Activated CD8-positive, alpha-beta T cell treated with anti-CD3 and anti-CD28 coated beads, Interleukin-2, amount 10 ng/mL, durations not matched to agents 7 days and 5 days (primary cell): ENCODE data around the gene TRIM43B. TPM values are rescaled to one million over a fixed set of nuclear protein-coding genes. Genes with fewer than 3 reads are reported as not detected.
"Not testable (repeated sequence)": the region's sequence is repeated elsewhere in the genome, so short reads cannot be mapped to it uniquely, and the experiment has no call there.

Experiments
- ATAC-seq: fragments of 150-1000 bp; cut with Tn5 transposase; one replicate; pipeline ENCODE4 v1.10.0; 2021; ENCODE audit warnings: moderate library complexity
- CTCF ChIA-PET: fragments of 350-600 bp; sonication (Branson Sonifier 250); formaldehyde crosslinking; loops from one replicate; lab custom pipeline; 2021; ENCODE audit warnings: antibody characterized with exemption; lab: Charles Lee
- POLR2A ChIA-PET: fragments of 350-600 bp; sonication (Branson Sonifier 250); formaldehyde crosslinking; loops from one replicate; lab custom pipeline; 2021; ENCODE audit warnings: antibody characterized with exemption; lab: Charles Lee
- DNase-seq: peaks from one replicate; pipeline ENCODE4 v3.0.0-alpha.2; 2020
- H3K27ac Mint-ChIP-seq: one replicate; pipeline ENCODE4 v1.8.0; 2021; ENCODE audit warnings: mild to moderate bottlenecking, mixed read lengths
- H3K27me3 Mint-ChIP-seq: one replicate; pipeline ENCODE4 v1.8.0; 2021; ENCODE audit warnings: low read depth, mixed read lengths
- H3K36me3 Mint-ChIP-seq: one replicate; pipeline ENCODE4 v1.8.0; 2021; ENCODE audit warnings: low read depth, mixed read lengths
- H3K4me1 Mint-ChIP-seq: one replicate; pipeline ENCODE4 v1.8.0; 2021; ENCODE audit warnings: low read depth, mixed read lengths
- H3K4me3 Mint-ChIP-seq: one replicate; pipeline ENCODE4 v1.8.0; 2021; ENCODE audit warnings: mild to moderate bottlenecking, mixed read lengths
- H3K9me3 Mint-ChIP-seq: one replicate; pipeline ENCODE4 v1.8.0; 2022; ENCODE audit warnings: mixed read lengths; ENCODE audit not compliant: insufficient read depth
- total RNA-seq, 2 experiments: library from RNA; stranded (reverse); gene quantifications; one replicate each; pipeline ENCODE4 v1.2.3, GENCODE V29; 2021

Gene TRIM43B
- total RNA-seq = not detected

DNA sequence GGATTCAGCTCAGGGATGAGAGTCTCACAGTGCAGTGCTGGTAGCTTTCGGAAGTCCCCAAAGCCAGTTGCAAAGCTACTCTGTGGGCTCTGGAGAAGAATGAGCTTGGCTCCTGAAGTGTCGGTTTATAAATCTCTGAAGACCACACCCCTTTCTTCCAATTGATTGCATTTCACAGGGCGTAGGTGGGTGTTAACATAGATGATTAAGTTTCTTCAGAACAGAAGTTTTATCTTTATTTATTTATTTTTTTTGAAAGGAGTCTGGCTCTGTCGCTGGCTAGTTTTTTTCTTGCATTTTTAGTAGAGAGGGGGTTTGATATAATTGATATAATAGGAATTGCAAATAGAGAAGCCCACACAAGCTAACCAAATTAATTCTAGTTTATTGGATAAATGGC lies at the start of gene TRIM43B:
TRIM43B (minus strand) TSS at position 101 of the 400 bp plus-strand sequence. CDS start 2,040 bp downstream, outside the sequence.
- H3K27ac Mint-ChIP-seq, DNase-seq, H3K4me3 Mint-ChIP-seq, H3K4me1 Mint-ChIP-seq, POLR2A ChIA-PET, ATAC-seq, H3K36me3 Mint-ChIP-seq, H3K27me3 Mint-ChIP-seq, CTCF ChIA-PET, H3K9me3 Mint-ChIP-seq: not testable (repeated sequence)

DNA sequence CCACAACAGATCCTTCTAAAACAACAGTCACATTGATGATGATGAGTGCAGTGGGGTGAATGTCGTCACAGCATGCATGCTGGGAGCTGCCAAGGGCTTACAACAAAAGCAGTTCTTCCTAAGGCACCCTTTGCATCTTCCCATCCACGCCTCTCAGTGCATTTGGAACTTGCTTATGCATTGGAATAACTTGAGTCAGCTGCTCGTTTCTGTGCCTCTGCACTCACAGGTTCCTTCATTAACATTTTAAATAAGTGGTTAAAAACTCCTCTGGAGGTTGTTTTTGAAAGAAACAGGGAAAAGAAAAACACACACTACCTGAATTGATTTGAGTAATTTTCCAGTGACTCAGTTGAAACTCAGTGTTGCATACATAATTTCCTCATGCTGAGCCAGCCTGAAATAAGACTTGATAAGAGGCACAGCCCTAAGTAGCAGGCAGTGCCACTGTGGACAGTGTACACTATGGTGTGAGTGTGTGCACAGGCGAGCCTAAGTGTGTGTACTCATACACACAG lies 46.8 kb upstream of the TRIM43B start:
- ChIA-PET CTCF (no interaction called here), POLR2A (no interaction called here)
- Mint-ChIP-seq H3K27ac (no peak overlapping the region), H3K27me3 (no peaks in the 10 kb centered on the region), H3K4me1 (peaks cover 6% of the 10 kb centered on the region), H3K4me3 (no peak overlapping the region), H3K36me3 (peaks cover 30% of the 10 kb centered on the region), H3K9me3 (peaks cover 3% of the 10 kb centered on the region)
- ATAC-seq (no peak), DNase-seq (no peak)

DNA sequence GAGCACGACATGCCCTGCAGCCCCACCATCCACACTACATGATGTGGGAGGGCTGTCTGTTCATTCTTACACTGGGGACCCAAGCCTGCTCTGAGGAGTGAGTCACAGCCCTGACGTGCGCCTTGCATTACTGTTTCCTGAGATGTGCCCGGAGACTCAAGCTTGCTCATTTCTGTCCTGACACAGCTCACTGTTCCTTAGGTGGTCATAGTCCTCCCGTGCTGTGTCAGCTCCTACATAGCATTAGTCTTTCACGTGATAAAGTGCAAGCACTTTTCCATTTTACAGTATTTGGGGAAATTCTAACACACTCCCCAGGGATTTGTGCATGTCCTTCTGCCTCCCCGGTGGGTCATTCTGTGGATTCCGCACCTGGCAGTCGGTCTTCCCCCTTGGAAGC lies 46.2 kb upstream of the TRIM43B start:
- Mint-ChIP-seq H3K9me3 (peaks cover 3% of the 10 kb centered on the region), H3K36me3 (peaks cover 32% of the 10 kb centered on the region), H3K4me3 (no peak overlapping the region), H3K4me1 (peaks cover 12% of the 10 kb centered on the region), H3K27ac (no peak overlapping the region), H3K27me3 (no peaks in the 10 kb centered on the region)
- ChIA-PET CTCF (no interaction called here), POLR2A (no interaction called here)
- no peak for ATAC-seq
- no peak for DNase-seq

DNA sequence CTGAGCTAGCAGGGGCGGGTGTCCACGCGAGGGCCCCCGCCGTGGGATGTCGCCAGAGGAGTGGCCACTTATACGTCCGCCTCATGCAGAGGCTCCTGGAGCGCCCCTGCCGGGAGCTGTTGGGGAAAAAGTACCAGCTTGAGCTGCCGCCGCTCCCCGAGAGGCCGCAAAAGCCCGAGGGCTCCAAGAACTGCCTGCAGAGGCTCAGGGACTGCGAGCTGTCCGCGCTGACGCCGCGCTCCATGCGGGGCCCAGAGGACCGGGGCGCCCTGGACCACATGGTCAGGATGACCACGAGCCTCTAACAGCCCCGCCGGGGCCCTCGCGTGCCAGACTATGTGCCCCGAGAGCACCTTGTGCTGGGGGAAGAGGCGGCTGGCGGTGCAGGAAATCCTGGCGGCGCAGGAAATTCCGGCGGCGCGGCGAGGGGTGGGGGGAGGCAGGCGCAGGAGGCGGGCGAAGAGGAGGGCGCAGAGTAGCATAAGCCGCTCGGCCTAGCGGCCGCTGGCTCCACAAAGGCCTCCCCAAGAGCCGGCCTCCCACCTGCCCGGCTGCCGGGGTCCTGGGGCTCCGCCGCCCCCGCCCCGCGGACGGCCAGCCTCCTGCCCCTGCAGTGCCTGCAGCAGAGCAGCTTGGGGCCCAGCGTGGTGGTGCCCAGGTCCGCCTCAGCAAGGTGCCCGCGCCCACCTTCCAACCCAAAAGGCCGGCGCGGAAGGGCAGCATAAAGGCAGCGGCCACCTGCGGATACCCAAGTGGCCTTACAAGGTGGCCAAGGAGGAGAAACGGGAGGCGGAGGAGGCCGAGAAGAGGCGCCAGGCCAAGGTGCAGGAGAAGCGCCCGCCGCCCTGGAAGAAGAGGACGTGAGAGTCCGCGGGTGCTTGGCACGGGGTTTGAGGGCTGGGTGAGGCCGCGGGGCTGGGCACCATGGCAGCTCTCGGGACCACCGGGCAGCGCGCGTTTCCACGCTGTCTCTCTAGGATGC lies 42.1 kb upstream of the TRIM43B start:
- H3K27ac Mint-ChIP-seq = peak overlapping the region; percentile 85
- DNase-seq (peak; percentile 68), ATAC-seq (peak; percentile 95)
- H3K4me1 Mint-ChIP-seq = peaks cover 13% of the 10 kb centered on the region
- H3K36me3 Mint-ChIP-seq = peaks cover 35% of the 10 kb centered on the region
- H3K9me3 Mint-ChIP-seq = peaks cover 6% of the 10 kb centered on the region
- peaks cover 2% of the 10 kb centered on the region for H3K27me3 Mint-ChIP-seq
- CTCF ChIA-PET = no interaction called here
- H3K4me3 Mint-ChIP-seq = peak overlapping the region; percentile 86
- POLR2A ChIA-PET = no interaction called here

DNA sequence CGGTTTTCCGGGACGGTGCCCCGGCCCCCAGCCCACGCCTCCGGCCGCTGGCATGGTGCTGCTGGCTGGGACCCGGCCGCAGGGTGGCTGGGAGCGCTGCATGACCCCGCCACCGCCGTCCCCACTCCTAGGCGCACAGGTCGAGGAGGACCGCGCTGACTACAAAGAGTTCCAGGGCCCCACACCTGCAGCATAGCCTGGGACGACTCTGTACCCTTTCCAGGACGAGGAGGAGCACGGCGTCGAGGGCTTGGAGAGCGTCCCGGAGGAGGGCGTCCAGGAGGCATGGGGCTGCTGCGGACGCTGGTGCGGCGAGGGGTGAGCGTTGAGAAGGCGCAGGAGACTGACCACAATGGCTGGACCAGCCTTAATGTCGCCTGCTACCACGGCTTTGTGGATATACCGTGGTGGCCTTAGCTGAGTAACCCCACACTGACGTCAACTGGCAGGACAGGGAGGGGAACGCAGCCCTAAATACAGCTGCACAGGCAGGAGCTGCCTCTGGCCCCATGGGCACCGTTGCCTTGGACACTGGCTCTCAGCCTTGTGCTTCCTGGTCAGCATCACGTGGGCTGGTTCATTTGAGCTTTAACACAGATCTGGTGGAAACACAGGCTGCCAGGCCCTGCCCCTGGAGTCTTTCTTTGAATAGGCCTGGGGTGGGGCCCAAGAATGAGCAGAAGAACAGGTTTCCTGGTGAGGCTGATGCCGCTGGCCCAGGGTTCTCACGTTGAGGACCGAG lies 40.9 kb upstream of the TRIM43B start:
- peaks cover 3% of the 10 kb centered on the region for H3K9me3 Mint-ChIP-seq
- H3K4me3 Mint-ChIP-seq = peak overlapping the region; percentile 86
- ChIA-PET POLR2A (no interaction called here), CTCF (no interaction called here)
- peaks cover 2% of the 10 kb centered on the region for H3K27me3 Mint-ChIP-seq
- peaks cover 23% of the 10 kb centered on the region for H3K36me3 Mint-ChIP-seq
- DNase-seq (no peak), ATAC-seq (no peak)
- H3K4me1 Mint-ChIP-seq = peaks cover 13% of the 10 kb centered on the region
- peak overlapping the region; percentile 72 for H3K27ac Mint-ChIP-seq

DNA sequence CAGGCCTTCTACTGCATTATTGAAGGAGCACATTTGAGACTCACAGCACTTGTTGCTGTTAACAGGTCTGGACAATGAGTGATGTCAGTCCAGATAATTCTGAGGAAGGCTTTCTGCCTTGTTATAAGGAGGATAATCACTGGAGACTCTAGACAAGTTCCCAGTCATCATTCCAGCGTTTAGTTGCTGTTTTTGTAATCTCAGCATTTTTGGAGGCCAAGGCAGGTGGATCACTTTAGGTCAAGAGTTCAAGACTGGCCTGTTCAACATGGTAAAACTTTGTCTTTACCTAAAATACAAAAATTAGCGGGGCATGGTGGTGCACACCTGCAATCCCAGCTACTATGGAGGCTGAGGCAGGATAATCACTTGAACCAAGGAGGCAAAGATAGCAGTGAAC lies 39.6 kb upstream of the TRIM43B start:
- no peak for ATAC-seq
- Mint-ChIP-seq H3K36me3 (peaks cover 11% of the 10 kb centered on the region), H3K27me3 (peaks cover 4% of the 10 kb centered on the region), H3K4me1 (peaks cover 13% of the 10 kb centered on the region), H3K9me3 (peaks cover 3% of the 10 kb centered on the region), H3K27ac (no peak overlapping the region), H3K4me3 (no peak overlapping the region)
- POLR2A ChIA-PET = no interaction called here
- no peak for DNase-seq
- CTCF ChIA-PET = no interaction called here

DNA sequence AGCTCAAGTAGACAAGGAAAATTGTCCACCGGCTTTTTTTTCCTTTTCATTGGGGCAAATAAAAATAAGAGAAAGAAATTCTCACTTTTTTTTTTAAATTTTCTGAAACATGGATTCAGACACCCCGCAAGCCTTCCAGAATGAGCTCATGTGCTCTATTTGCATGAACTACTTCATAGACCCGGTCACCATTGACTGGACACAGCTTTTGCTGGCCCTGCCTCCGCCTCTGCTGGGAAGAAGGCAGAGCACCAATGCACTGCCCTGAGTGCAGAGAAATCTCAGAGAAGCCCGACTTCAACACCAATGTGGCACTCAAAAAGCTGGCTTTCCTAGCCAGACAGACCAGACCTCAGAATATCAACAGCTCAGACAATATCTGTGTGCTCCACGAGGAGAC lies 30.2 kb upstream of the TRIM43B start:
- H3K27ac Mint-ChIP-seq = no peak overlapping the region
- no peaks in the 10 kb centered on the region for H3K36me3 Mint-ChIP-seq

DNA sequence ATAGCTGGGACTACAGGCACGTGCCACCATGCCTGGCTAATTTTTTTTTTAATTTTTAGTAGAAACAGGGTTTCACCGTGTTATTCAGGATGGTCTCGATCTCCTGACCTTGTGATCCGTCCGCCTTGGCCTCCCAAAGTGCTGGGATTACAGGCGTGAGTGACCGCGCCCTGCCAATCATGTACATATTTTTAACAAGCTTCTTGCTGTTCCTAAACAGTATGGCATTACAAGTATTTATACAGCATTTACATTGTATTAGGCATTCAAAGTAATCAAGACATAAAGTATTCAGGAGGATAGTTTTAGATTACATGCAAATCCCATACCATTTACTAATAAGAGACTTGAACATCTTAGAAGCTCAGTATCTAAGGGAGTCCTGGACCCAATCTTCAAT lies 29.7 kb upstream of the TRIM43B start:
- peaks cover 19% of the 10 kb centered on the region for H3K27me3 Mint-ChIP-seq
- H3K9me3 Mint-ChIP-seq, POLR2A ChIA-PET, H3K27ac Mint-ChIP-seq, CTCF ChIA-PET, H3K36me3 Mint-ChIP-seq, H3K4me1 Mint-ChIP-seq, DNase-seq, ATAC-seq, H3K4me3 Mint-ChIP-seq: not testable (repeated sequence)

More for the DNA sequence above, 30.2 kb upstream of the TRIM43B start:
- DNase-seq = no peak
- H3K9me3 Mint-ChIP-seq = no peaks in the 10 kb centered on the region
- H3K4me3 Mint-ChIP-seq = no peak overlapping the region
- no peaks in the 10 kb centered on the region for H3K4me1 Mint-ChIP-seq
- ChIA-PET CTCF (no interaction called here), POLR2A (no interaction called here)
- H3K27me3 Mint-ChIP-seq = peaks cover 19% of the 10 kb centered on the region
- no peak for ATAC-seq

DNA sequence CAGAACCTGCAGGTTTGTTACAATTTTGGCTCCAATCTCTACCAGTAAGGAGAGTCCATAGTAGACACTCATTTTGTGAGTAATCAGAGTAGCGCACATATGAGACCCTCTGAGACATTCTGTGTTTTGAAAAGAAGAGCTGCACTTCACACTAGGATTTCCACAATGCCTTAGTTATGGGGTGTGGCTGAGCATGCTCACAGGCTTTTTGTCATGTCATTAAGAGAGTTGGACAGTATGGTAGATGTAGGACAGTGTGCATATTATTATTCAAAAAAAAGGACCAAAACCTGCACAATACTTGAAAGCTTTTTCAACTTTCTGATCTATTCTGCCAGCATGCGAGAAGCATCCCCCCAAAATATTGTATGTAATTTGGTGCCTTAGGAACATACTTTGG lies 24.9 kb upstream of the TRIM43B start:
- H3K4me1 Mint-ChIP-seq = no peaks in the 10 kb centered on the region
- POLR2A ChIA-PET = no interaction called here
- ATAC-seq = no peak
- no peak overlapping the region for H3K4me3 Mint-ChIP-seq
- H3K27ac Mint-ChIP-seq = no peak overlapping the region
- peaks cover 2% of the 10 kb centered on the region for H3K27me3 Mint-ChIP-seq
- DNase-seq = no peak
- no peaks in the 10 kb centered on the region for H3K36me3 Mint-ChIP-seq
- CTCF ChIA-PET = no interaction called here
- no peaks in the 10 kb centered on the region for H3K9me3 Mint-ChIP-seq

DNA sequence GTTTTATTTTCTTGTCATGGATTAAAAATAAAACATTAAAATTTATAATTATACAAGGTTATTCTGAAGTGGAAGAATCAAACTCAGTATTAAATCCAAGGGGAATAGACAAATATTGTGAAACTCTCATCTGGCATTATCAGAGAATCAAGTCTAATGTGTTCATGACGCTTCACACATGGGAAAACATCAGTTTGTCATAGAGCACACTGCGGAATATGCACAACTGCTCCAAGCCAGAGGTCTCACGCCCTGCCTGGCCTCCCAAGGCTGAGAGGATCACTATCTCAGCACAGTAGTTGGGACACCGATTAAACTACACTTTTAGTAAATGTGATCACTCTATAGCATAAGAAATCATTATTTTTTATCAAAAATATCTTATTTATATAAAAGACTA lies 20.7 kb upstream of the TRIM43B start:
- ATAC-seq (no peak), DNase-seq (no peak)
- Mint-ChIP-seq H3K9me3 (no peaks in the 10 kb centered on the region), H3K4me1 (no peaks in the 10 kb centered on the region), H3K27me3 (peaks cover 10% of the 10 kb centered on the region), H3K36me3 (no peaks in the 10 kb centered on the region), H3K27ac (no peak overlapping the region), H3K4me3 (no peak overlapping the region)
- POLR2A ChIA-PET = no interaction called here
- CTCF ChIA-PET = no interaction called here

DNA sequence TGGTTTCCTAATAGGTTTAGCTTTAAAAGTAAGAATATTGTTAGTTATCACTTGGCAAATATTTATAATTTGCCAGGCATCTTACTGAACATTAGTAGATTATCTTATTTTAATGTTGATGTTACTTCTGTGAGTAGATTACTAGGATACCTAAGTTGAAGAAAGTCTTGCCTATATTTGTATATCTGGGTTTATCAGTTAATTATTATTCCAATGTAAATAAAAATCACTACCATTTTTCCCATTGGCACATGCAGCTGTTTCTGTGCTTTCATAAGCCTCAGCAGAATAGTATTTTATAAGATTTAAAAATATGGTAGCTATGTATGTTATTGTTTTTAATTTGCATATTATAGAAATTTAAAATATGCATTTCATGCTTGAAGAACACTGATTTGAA lies 16.3 kb upstream of the TRIM43B start:
- Mint-ChIP-seq H3K27me3 (peaks cover 10% of the 10 kb centered on the region), H3K27ac (no peak overlapping the region), H3K4me1 (no peaks in the 10 kb centered on the region), H3K36me3 (no peaks in the 10 kb centered on the region), H3K9me3 (no peaks in the 10 kb centered on the region), H3K4me3 (no peak overlapping the region)
- ChIA-PET CTCF (no interaction called here), POLR2A (no interaction called here)
- DNase-seq (no peak), ATAC-seq (no peak)

DNA sequence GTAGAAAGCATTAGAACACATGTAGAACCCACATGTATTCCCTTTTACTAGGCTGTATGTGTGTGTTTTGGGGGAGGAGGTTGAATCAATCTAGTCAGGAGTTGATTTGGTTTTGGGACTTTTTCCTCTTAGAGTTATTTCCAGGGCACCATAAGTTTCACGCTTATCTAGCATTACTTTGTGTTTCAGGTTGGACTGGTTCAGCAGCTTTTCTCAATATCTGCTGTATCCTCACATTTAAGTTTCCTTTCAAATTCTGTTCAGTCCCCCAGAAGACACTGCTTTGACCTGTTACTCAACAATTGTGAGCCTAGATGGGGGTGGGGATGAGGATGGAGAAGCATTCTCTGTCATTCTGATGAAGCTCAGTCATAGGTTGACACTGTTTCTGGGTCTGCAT lies 7.5 kb upstream of the TRIM43B start:
- H3K9me3 Mint-ChIP-seq, H3K4me3 Mint-ChIP-seq, H3K36me3 Mint-ChIP-seq, H3K27ac Mint-ChIP-seq, DNase-seq, CTCF ChIA-PET, ATAC-seq, H3K4me1 Mint-ChIP-seq, POLR2A ChIA-PET: not testable (repeated sequence)
- peaks cover 13% of the 10 kb centered on the region for H3K27me3 Mint-ChIP-seq
